ENCODE results near the gene FUT4.
"Not testable (repeated sequence)": the region's sequence is repeated elsewhere in the genome, so short reads cannot be mapped to it uniquely, and the experiment has no call there.

FUT4 gene

DNA sequence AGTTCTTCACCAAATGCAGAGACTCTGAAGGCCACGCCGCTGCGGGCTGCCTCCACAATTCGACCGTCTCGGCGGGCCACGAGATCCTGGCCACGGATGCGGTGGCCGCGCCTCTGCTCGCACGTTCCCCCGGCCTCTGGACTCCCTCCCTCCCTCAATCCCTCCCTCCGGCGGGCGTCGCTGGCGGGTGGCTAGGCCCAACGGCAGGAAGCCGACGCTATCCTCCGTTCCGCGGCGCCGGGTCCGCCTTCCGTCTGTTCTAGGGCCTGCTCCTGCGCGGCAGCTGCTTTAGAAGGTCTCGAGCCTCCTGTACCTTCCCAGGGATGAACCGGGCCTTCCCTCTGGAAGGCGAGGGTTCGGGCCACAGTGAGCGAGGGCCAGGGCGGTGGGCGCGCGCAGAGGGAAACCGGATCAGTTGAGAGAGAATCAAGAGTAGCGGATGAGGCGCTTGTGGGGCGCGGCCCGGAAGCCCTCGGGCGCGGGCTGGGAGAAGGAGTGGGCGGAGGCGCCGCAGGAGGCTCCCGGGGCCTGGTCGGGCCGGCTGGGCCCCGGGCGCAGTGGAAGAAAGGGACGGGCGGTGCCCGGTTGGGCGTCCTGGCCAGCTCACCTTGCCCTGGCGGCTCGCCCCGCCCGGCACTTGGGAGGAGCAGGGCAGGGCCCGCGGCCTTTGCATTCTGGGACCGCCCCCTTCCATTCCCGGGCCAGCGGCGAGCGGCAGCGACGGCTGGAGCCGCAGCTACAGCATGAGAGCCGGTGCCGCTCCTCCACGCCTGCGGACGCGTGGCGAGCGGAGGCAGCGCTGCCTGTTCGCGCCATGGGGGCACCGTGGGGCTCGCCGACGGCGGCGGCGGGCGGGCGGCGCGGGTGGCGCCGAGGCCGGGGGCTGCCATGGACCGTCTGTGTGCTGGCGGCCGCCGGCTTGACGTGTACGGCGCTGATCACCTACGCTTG, at the start of gene FUT4:
FUT4 (plus strand) TSS at position 227 of the 951 bp plus-strand sequence; CDS start at position 440, 213 bp downstream.
- DNase-seq (peak; percentile 81), ATAC-seq (peak; percentile 91)

- DNase-seq, result no peak
- ATAC-seq, result peak; percentile 71
Observed at GRCh38 chr11:94494126-94494680, 49.5 kb upstream of the FUT4 start.

- no peak for DNase-seq
- no peak for ATAC-seq
Observed at GRCh38 chr11:94500181-94500580, 43.5 kb upstream of the FUT4 start.

DNA sequence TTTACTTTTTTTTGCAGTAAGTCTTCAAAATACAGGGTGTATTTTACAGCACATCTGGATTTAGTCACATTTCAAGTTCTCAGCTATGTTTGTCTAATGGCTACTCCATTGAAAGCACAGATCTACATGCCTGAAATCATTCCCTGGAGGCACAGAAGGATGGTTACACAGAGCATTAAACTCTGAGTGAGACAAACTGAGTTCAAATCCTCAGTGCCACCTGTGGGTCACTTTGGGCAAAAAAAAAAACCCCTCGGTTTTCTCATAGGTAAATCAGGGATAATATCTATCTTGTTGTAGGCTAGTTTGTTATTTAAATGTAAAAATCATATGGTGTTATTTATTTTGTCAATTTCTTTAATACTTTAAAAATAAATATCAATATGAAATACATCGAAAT, 42.2 kb upstream of the FUT4 start:
- ATAC-seq (no peak), DNase-seq (no peak)

DNA sequence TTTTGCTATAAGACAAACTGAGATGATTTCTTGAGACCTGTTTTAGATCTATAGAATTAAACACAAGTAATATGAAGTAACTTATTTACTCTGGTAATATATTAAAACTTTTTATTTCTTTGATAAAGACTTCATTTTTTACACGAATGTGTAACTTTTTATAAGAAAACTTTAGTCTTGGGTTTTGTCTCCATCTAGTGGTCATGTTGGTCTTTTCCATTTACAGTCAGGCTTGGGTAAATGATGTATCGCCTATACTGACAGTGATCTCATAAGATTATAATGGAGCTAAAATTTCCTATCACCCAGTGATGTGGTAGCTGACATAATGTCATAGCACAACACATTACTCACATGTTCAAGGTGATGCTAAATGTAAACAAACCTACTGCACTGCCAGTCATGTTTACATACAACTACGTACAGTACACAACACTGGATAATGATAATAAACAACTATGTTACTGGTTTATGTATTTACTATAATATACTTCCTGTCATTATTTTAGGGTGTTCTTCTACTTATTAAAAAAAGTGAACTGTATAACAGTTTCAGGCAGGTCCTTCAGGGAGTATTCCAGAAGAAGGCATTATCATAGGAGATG, 38.9 kb upstream of the FUT4 start:
- ATAC-seq (peak; percentile 40), DNase-seq (no peak)

- DNase-seq, ATAC-seq: not testable (repeated sequence)
Observed at GRCh38 chr11:94506513-94506912, 37.2 kb upstream of the FUT4 start.

DNA sequence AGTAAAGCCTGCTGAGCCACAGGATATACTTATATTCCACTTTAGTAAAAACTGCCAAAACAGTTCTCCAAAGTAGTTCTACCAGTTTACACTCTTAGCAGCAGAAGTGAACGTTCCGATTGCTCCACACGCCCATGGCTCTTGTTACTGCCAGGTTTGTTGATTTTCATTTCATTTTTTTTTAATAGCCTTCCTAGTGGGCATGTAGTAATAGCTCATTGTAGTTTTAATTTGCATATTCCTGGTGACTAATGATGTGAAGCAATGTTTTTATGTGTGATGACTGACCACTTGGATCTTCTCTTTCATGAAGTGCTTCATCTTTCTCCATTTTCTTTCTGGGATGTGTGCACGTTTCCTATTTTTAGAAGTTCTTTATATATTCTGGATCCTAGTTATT, 36.2 kb upstream of the FUT4 start:
- no peak for ATAC-seq
- DNase-seq, result no peak

DNA sequence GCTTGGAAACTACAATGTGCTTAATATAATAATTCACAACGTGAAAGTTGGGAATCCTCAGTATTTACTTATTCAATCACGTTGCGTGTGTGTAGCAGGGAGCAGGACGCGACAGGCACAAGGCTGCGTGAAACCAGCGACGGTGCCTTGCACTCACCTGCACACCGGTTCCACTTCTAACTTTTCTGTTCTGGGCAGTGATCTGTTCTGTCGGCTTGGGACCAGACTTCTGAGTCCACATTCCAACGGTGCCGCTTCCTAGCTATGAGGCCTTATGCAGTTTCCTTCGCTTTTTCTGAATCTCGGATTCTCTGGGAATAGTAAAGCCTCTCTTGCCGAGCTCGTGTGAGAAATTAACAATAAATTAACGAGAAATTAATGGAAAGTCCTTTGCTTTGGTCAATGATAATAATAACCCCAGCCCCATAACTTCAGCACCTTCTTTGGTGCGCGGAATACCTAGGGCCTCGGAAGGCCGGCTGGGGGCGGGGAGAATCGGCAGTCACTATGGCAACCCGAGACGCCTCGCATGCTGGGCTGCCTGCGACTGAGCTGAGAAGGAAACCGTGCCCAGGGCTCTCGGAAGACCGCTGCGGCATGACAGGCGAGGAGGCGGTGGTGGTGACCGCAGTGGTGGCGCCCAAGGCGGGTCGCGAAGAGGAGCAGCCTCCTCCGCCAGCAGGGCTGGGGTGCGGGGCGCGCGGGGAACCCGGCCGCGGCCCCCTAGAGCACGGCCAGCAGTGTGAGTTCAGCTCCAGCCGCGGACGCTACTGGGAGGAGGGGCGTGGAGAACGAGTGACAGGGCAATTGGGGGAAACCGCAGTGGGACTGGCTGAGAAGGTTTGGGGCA, 31.6 kb upstream of the FUT4 start, which contains the start of gene C11orf97:
C11orf97 (plus strand) TSS at position 530 of the 850 bp plus-strand sequence; CDS start at position 598, 68 bp downstream.
- ATAC-seq, result peak; percentile 92
- DNase-seq, result peak; percentile 63

- no peak for DNase-seq
- no peak for ATAC-seq
Observed at GRCh38 chr11:94513091-94513490, 30.6 kb upstream of the FUT4 start.

DNA sequence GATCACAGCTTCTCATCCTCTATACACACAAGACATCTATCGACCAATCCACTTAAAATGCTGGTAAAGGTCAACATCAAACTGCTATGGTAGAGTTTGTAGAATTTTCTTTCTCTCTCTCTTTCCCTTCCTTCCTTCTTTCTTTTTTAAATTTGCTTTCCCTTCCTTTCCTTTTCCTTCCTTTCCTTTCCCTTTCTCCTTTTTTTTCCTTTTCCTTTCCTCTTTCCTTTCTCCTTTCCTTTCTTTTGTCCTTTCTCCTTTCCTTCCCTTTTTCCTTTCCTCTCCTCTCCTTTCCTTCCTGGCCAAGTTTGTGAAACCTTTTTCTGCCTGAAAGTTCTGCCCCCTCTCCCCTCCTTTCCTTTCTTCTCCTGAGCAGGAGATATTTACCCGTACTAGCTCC, 28.3 kb upstream of the FUT4 start:
- ATAC-seq, result no peak

GRCh38 chr11:94516725-94517124, 27.0 kb upstream of the FUT4 start:
- DNase-seq (no peak), ATAC-seq (no peak)

More for the DNA sequence above, 28.3 kb upstream of the FUT4 start:
- DNase-seq, result no peak

- ATAC-seq (no peak), DNase-seq (no peak)
Observed at GRCh38 chr11:94518300-94518699, 25.4 kb upstream of the FUT4 start.

DNA sequence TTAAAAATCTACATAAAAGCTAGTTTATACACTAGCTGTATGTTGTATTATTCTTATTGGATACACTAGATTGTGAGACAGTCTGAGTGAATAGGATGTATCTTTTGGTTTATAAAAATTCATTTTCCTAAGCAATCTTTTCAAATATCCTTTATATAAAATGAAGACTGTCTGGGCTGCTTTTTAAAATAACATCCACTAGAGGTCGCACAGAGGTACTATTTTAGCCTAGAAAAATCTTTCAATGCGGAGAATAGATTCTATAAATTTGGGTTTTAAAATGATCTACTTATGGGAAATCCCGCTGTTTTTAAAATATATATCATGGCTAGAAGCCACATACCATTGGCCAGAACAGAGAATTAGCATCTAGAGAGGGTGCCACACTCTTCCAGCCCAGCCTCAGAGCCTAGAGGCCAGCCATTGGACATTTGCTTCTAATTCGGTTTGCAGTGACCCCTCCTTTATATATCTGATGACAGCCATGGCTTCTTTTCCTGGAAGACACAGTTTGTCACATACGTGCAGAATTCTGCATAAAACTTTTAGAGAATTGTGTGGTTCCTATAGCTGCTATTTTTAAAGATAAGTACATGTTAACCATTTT, 24.1 kb upstream of the FUT4 start:
- DNase-seq, result no peak
- ATAC-seq, result peak; percentile 40

- no peak for DNase-seq
Observed at GRCh38 chr11:94521684-94522083, 22.0 kb upstream of the FUT4 start.

DNA sequence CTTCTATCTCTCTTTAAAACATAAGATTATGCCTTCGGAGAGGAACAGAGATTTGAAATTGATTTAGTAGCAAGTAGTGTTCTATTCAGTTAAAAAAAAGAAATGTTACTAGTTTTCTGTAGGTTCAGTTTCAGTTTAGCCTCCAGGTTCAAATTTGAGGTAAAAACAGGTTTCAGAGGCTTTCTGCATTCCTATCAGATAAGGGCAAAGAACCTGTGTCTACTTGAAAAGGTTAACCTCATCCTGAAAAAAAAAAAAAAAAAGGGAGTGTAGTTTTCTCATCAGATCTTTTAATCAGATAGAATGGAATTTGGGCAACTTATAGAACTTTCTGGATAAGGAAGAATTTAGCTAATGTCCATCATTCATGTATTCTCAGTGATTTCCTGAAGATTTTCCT, 19.4 kb upstream of the FUT4 start:
- no peak for DNase-seq
- ATAC-seq, result no peak

More at GRCh38 chr11:94521684-94522083, 22.0 kb upstream of the FUT4 start:
- no peak for ATAC-seq

GRCh38 chr11:94525546-94526324, 18.0 kb upstream of the FUT4 start:
- DNase-seq, result no peak
- no peak for ATAC-seq

- ATAC-seq, result no peak
- DNase-seq, result no peak
Observed at GRCh38 chr11:94526645-94527438, 16.9 kb upstream of the FUT4 start.

GRCh38 chr11:94528551-94528950, 15.2 kb upstream of the FUT4 start:
- ATAC-seq, result no peak
- no peak for DNase-seq

GRCh38 chr11:94532211-94532610, 11.5 kb upstream of the FUT4 start:
- ATAC-seq, result no peak
- DNase-seq, result no peak

- DNase-seq (no peak), ATAC-seq (no peak)
Observed at GRCh38 chr11:94533206-94533605, 10.5 kb upstream of the FUT4 start.
